ENCODE results near the gene PTPRD. TPM values are rescaled to one million over a fixed set of nuclear protein-coding genes. Genes with fewer than 3 reads are reported as not detected.
"Not testable (repeated sequence)": the region's sequence is repeated elsewhere in the genome, so short reads cannot be mapped to it uniquely, and the experiment has no call there.

The PTPRD gene
- polyA plus RNA-seq, 4 donors = 2.1 to 5.6 (median 3.9) TPM

GRCh38 chr9:9045572-9045971 lies 1567.2 kb downstream of the PTPRD start:
- FAIRE-seq (no peak), DNase-seq (no peak)
- Histone ChIP-seq H3K27me3 (ENCODE audit: control insufficient read depth in 3 of 3, insufficient read depth in 3 of 3, low read length in 3 of 3) (no peaks in the 10 kb centered on the region), H3K4me3 (ENCODE audit: low read depth in 1 of 3, low read length in 3 of 3) (no peak overlapping the region), H3K27ac (ENCODE audit: low read depth in 1 of 3, low read length in 2 of 3) (no peak overlapping the region), H3K9me3 (ENCODE audit: control insufficient read depth in 2 of 2, insufficient read depth in 1 of 2, low read depth in 1 of 2, low read length in 1 of 2) (no peaks in the 10 kb centered on the region), H3K4me1 (ENCODE audit: control insufficient read depth in 3 of 3, insufficient read depth in 2 of 3, low read depth in 1 of 3, low read length in 2 of 3) (no peaks in the 10 kb centered on the region), H3K36me3 (ENCODE audit: control insufficient read depth in 3 of 3, insufficient read depth in 2 of 3, low read depth in 1 of 3, low read length in 3 of 3) (no peaks in the 10 kb centered on the region)
- 31 to 37% (median 36%) methylated on average over 2 of the region's 2 CpGs for WGBS, 3 donors

DNA sequence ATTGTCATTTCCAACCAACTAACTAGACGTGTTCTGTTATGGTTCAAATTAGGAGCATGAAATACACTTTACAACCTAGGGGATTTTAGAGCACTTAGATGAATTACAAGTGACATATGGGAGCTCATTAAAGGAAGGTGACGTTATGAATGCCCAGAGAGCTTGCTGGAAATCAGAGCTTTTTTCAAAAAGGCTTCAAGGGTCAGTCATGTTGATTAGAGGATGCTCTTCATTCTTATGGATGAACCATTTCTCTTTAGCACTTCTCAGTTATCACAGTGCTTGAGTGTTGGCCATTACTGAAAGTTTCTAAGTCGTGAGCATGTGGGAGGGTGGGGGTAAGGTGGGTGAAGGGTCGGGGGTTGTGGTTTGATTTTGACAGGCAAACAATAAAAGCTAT lies 1567.7 kb downstream of the PTPRD start:
- H3K4me1 ChIP-seq (ENCODE audit: control insufficient read depth in 3 of 3, insufficient read depth in 2 of 3, low read depth in 1 of 3, low read length in 2 of 3) = no peaks in the 10 kb centered on the region

DNA sequence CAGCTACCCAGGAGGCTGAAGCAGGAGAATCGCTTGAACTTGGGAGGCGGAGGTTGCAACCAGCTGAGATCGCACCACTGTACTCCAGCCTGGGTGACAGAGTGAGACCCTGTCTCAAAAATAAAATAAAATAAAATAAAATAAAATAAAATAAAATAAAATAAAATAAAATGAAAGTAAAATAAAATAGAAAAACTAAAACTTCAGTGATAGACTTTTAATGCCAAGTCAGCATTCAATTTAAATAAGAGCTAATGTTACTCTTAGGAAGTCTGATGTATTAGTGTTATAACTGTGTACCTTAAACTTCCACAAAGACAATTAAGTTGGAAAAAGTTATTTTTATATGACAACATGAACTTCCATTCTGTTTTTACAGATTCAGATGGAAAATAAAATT lies 1569.0 kb downstream of the PTPRD start:
- H3K27ac ChIP-seq (ENCODE audit: low read depth in 1 of 3, low read length in 2 of 3); H3K27me3 ChIP-seq (ENCODE audit: control insufficient read depth in 3 of 3, insufficient read depth in 3 of 3, low read length in 3 of 3); H3K4me3 ChIP-seq (ENCODE audit: low read depth in 1 of 3, low read length in 3 of 3); H3K4me1 ChIP-seq (ENCODE audit: control insufficient read depth in 3 of 3, insufficient read depth in 2 of 3, low read depth in 1 of 3, low read length in 2 of 3); FAIRE-seq; H3K9me3 ChIP-seq (ENCODE audit: control insufficient read depth in 2 of 2, insufficient read depth in 1 of 2, low read depth in 1 of 2, low read length in 1 of 2); H3K36me3 ChIP-seq (ENCODE audit: control insufficient read depth in 3 of 3, insufficient read depth in 2 of 3, low read depth in 1 of 3, low read length in 3 of 3); DNase-seq: not testable (repeated sequence)
- 95 to 98% (median 98%) methylated on average over 3 of the region's 3 CpGs for WGBS, 3 donors

More for the DNA sequence above, 1567.7 kb downstream of the PTPRD start:
- H3K4me3 ChIP-seq (ENCODE audit: low read depth in 1 of 3, low read length in 3 of 3) = no peak overlapping the region
- no peaks in the 10 kb centered on the region for H3K9me3 ChIP-seq (ENCODE audit: control insufficient read depth in 2 of 2, insufficient read depth in 1 of 2, low read depth in 1 of 2, low read length in 1 of 2)
- no peaks in the 10 kb centered on the region for H3K27me3 ChIP-seq (ENCODE audit: control insufficient read depth in 3 of 3, insufficient read depth in 3 of 3, low read length in 3 of 3)
- DNase-seq (no peak), FAIRE-seq (no peak)
- H3K36me3 ChIP-seq (ENCODE audit: control insufficient read depth in 3 of 3, insufficient read depth in 2 of 3, low read depth in 1 of 3, low read length in 3 of 3) = no peaks in the 10 kb centered on the region
- H3K27ac ChIP-seq (ENCODE audit: low read depth in 1 of 3, low read length in 2 of 3) = no peak overlapping the region
- 36 to 40% (median 40%) methylated on average over 4 of the region's 4 CpGs for WGBS, 3 donors

DNA sequence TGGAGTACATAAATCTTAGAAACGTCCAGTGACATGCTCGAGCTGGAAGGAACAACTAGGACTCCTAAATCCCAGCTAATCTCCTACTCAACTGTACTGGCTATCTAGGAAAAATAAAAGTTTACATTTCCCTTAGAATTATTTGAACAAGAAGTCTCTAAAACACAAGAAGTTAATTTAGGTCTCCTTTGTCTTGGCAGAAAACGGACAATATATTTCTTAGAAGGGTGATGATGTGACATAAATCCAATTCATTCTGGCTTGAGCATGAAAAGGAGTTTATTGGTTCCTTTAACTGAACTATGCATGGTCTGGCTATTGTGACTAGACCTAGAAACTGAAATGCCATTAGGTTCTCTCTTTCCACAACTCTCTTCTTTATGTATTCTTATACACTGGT lies 1571.0 kb downstream of the PTPRD start:
- Histone ChIP-seq H3K4me3 (ENCODE audit: low read depth in 1 of 3, low read length in 3 of 3) (no peak overlapping the region), H3K9me3 (ENCODE audit: control insufficient read depth in 2 of 2, insufficient read depth in 1 of 2, low read depth in 1 of 2, low read length in 1 of 2) (no peaks in the 10 kb centered on the region), H3K4me1 (ENCODE audit: control insufficient read depth in 3 of 3, insufficient read depth in 2 of 3, low read depth in 1 of 3, low read length in 2 of 3) (no peaks in the 10 kb centered on the region), H3K36me3 (ENCODE audit: control insufficient read depth in 3 of 3, insufficient read depth in 2 of 3, low read depth in 1 of 3, low read length in 3 of 3) (no peaks in the 10 kb centered on the region), H3K27me3 (ENCODE audit: control insufficient read depth in 3 of 3, insufficient read depth in 3 of 3, low read length in 3 of 3) (no peaks in the 10 kb centered on the region), H3K27ac (ENCODE audit: low read depth in 1 of 3, low read length in 2 of 3) (no peak overlapping the region)
- DNase-seq = no peak
- FAIRE-seq = no peak
- 61 to 68% (median 64%) methylated on average over 3 of the region's 3 CpGs for WGBS, 3 donors

GRCh38 chr9:9033022-9033421 lies 1579.8 kb downstream of the PTPRD start:
- WGBS, 3 donors = 78 to 90% (median 87%) methylated on average over 2 of the region's 2 CpGs
- H3K4me1 ChIP-seq (ENCODE audit: control insufficient read depth in 3 of 3, insufficient read depth in 2 of 3, low read depth in 1 of 3, low read length in 2 of 3) = no peaks in the 10 kb centered on the region
- FAIRE-seq (no peak), DNase-seq (no peak)
- H3K4me3 ChIP-seq (ENCODE audit: low read depth in 1 of 3, low read length in 3 of 3) = no peak overlapping the region
- H3K36me3 ChIP-seq (ENCODE audit: control insufficient read depth in 3 of 3, insufficient read depth in 2 of 3, low read depth in 1 of 3, low read length in 3 of 3) = no peaks in the 10 kb centered on the region
- no peak overlapping the region for H3K27ac ChIP-seq (ENCODE audit: low read depth in 1 of 3, low read length in 2 of 3)
- H3K27me3 ChIP-seq (ENCODE audit: control insufficient read depth in 3 of 3, insufficient read depth in 3 of 3, low read length in 3 of 3) = no peaks in the 10 kb centered on the region
- no peaks in the 10 kb centered on the region for H3K9me3 ChIP-seq (ENCODE audit: control insufficient read depth in 2 of 2, insufficient read depth in 1 of 2, low read depth in 1 of 2, low read length in 1 of 2)

DNA sequence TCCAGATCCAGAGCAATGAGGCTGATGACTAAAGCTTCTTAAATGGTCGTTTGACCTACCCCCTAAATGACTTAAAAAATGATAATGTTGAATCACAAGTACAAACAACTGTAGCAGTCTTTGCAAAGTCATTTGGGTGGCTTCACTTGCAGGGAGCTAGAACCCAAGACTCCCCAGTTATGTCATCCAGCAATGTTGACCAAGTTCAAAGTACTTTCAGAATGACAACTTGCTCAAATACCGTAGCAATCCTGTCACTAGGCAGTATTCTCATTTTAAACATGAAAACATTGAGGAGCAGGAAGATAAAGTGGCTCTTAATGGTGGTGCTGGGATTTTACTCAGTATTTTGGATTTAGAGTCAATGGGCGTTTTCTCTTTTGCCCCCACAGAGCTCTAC lies 1596.2 kb downstream of the PTPRD start:
- DNase-seq (no peak), FAIRE-seq (no peak)
- H3K27me3 ChIP-seq (ENCODE audit: control insufficient read depth in 3 of 3, insufficient read depth in 3 of 3, low read length in 3 of 3) = no peaks in the 10 kb centered on the region
- no peaks in the 10 kb centered on the region for H3K4me1 ChIP-seq (ENCODE audit: control insufficient read depth in 3 of 3, insufficient read depth in 2 of 3, low read depth in 1 of 3, low read length in 2 of 3)
- H3K4me3 ChIP-seq (ENCODE audit: low read depth in 1 of 3, low read length in 3 of 3) = no peak overlapping the region
- no peaks in the 10 kb centered on the region for H3K9me3 ChIP-seq (ENCODE audit: control insufficient read depth in 2 of 2, insufficient read depth in 1 of 2, low read depth in 1 of 2, low read length in 1 of 2)
- H3K36me3 ChIP-seq (ENCODE audit: control insufficient read depth in 3 of 3, insufficient read depth in 2 of 3, low read depth in 1 of 3, low read length in 3 of 3) = no peaks in the 10 kb centered on the region
- H3K27ac ChIP-seq (ENCODE audit: low read depth in 1 of 3, low read length in 2 of 3) = no peak overlapping the region
- 32 to 60% (median 38%) methylated on average over 3 of the region's 3 CpGs for WGBS, 3 donors

GRCh38 chr9:9004810-9005209 lies 1608.0 kb downstream of the PTPRD start:
- Histone ChIP-seq H3K36me3 (ENCODE audit: control insufficient read depth in 3 of 3, insufficient read depth in 2 of 3, low read depth in 1 of 3, low read length in 3 of 3) (no peaks in the 10 kb centered on the region), H3K27ac (ENCODE audit: low read depth in 1 of 3, low read length in 2 of 3) (no peak overlapping the region), H3K4me3 (ENCODE audit: low read depth in 1 of 3, low read length in 3 of 3) (no peak overlapping the region), H3K9me3 (ENCODE audit: control insufficient read depth in 2 of 2, insufficient read depth in 1 of 2, low read depth in 1 of 2, low read length in 1 of 2) (no peaks in the 10 kb centered on the region), H3K4me1 (ENCODE audit: control insufficient read depth in 3 of 3, insufficient read depth in 2 of 3, low read depth in 1 of 3, low read length in 2 of 3) (no peaks in the 10 kb centered on the region), H3K27me3 (ENCODE audit: control insufficient read depth in 3 of 3, insufficient read depth in 3 of 3, low read length in 3 of 3) (no peaks in the 10 kb centered on the region)
- WGBS, 3 donors = 59 to 74% (median 68%) methylated on average over 3 of the region's 3 CpGs
- no peak for FAIRE-seq
- no peak for DNase-seq

GRCh38 chr9:9002826-9003583 lies 1609.8 kb downstream of the PTPRD start:
- no peak for FAIRE-seq
- WGBS, 3 donors = 69 to 70% (median 69%) methylated on average over 5 of the region's 5 CpGs
- DNase-seq = no peak
- H3K27me3 ChIP-seq (ENCODE audit: control insufficient read depth in 3 of 3, insufficient read depth in 3 of 3, low read length in 3 of 3) = no peaks in the 10 kb centered on the region
- H3K27ac ChIP-seq (ENCODE audit: low read depth in 1 of 3, low read length in 2 of 3) = no peak overlapping the region
- no peaks in the 10 kb centered on the region for H3K9me3 ChIP-seq (ENCODE audit: control insufficient read depth in 2 of 2, insufficient read depth in 1 of 2, low read depth in 1 of 2, low read length in 1 of 2)
- H3K4me1 ChIP-seq (ENCODE audit: control insufficient read depth in 3 of 3, insufficient read depth in 2 of 3, low read depth in 1 of 3, low read length in 2 of 3) = no peaks in the 10 kb centered on the region
- H3K4me3 ChIP-seq (ENCODE audit: low read depth in 1 of 3, low read length in 3 of 3) = no peak overlapping the region
- no peaks in the 10 kb centered on the region for H3K36me3 ChIP-seq (ENCODE audit: control insufficient read depth in 3 of 3, insufficient read depth in 2 of 3, low read depth in 1 of 3, low read length in 3 of 3)

DNA sequence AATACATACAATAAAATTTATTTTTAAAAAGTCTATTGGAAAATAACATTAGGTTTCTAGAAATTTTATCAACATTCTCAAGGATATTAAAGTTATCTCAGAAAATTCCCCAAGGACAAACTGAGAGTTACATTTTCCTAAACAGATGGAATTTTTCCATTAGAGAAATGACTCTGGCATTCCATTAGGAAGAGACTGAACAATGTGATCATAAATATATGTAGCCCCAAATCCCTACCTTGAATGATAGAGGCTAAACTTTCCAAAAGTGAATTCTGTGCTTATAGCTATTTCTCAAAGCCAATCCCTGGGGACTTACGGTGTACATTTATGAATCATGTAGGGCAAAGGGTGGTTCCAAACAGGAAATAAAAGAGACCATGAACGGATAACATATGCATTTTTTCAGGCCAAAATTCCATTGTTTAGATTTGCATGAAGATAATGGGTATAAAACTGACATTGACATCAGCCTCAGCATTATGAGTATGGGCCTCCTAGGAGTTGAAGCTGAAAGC lies 1632.2 kb downstream of the PTPRD start:
- no peaks in the 10 kb centered on the region for H3K27me3 ChIP-seq (ENCODE audit: control insufficient read depth in 3 of 3, insufficient read depth in 3 of 3, low read length in 3 of 3)
- no peaks in the 10 kb centered on the region for H3K9me3 ChIP-seq (ENCODE audit: control insufficient read depth in 2 of 2, insufficient read depth in 1 of 2, low read depth in 1 of 2, low read length in 1 of 2)
- H3K4me3 ChIP-seq (ENCODE audit: low read depth in 1 of 3, low read length in 3 of 3) = no peak overlapping the region
- H3K4me1 ChIP-seq (ENCODE audit: control insufficient read depth in 3 of 3, insufficient read depth in 2 of 3, low read depth in 1 of 3, low read length in 2 of 3) = no peaks in the 10 kb centered on the region
- H3K27ac ChIP-seq (ENCODE audit: low read depth in 1 of 3, low read length in 2 of 3) = no peak overlapping the region
- FAIRE-seq = no peak
- no peak for DNase-seq
- 38 to 46% (median 39%) methylated on average over 2 of the region's 2 CpGs for WGBS, 3 donors
- no peaks in the 10 kb centered on the region for H3K36me3 ChIP-seq (ENCODE audit: control insufficient read depth in 3 of 3, insufficient read depth in 2 of 3, low read depth in 1 of 3, low read length in 3 of 3)
